Stimulated activated memory B cell treated with anti-CD40 and anti-IgM and Interleukin-4, amounts not matched to agents 10 μg/mL and 1 μg/mL and 100 μg/mL, for 72 hours (primary cell): ENCODE measurements around the gene SYT8.

ENCODE experiments used
- ATAC-seq: fragments of 150-1000 bp; cut with Tn5 transposase; 2 replicates; pipeline ENCODE4 v1.10.0; 2021
- H3K27ac Mint-ChIP-seq: one replicate; pipeline ENCODE4 v1.8.0; 2022; ENCODE audit warnings: mild to moderate bottlenecking, mixed read lengths
- H3K27me3 Mint-ChIP-seq: one replicate; pipeline ENCODE4 v1.8.0; 2022; ENCODE audit warnings: mixed read lengths
- H3K36me3 Mint-ChIP-seq: one replicate; pipeline ENCODE4 v1.8.0; 2022; ENCODE audit warnings: mixed read lengths
- H3K4me1 Mint-ChIP-seq: one replicate; pipeline ENCODE4 v1.8.0; 2022; ENCODE audit warnings: mixed read lengths
- H3K4me3 Mint-ChIP-seq: one replicate; pipeline ENCODE4 v1.8.0; 2022; ENCODE audit warnings: mild to moderate bottlenecking, moderate library complexity, mixed read lengths
- H3K9me3 Mint-ChIP-seq: one replicate; pipeline ENCODE4 v1.8.0; 2022; ENCODE audit warnings: mixed read lengths

The SYT8 gene

DNA sequence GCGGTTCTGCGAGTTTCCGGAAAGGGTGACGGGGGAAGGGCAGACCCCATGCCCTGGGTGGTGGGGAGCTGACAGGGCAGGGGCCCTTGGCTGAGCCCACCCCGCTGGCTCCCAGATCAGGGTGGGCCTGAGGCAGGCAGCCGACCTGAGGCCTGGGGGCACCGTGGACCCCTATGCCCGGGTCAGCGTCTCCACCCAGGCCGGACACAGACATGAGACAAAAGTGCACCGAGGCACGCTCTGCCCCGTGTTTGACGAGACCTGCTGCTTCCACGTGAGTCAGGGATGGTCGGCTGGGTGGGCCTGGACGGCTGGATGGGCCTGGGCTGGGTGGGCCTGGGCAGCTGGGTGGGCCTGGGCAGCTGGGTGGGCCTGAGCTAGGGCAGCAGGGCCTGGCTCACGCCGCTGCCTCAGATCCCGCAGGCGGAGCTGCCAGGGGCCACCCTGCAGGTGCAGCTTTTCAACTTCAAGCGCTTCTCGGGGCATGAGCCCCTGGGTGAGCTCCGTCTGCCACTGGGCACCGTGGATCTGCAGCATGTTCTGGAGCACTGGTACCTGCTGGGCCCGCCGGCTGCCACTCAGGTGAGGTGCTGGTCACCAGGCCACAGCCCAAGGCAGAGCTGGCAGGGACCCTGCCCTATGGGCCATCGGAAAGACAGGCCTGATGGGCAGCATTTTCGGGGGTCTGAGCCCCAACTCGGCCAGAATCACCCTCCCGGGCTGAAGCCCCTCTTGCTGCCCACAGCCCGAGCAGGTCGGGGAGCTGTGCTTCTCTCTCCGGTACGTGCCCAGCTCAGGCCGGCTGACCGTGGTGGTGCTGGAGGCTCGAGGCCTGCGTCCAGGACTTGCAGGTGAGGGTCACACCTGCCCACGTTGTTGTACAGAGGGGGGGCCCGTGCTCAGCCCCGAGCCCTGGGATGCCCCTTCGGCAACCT lies 1.5 kb downstream of the SYT8 start:
- no peak overlapping the region for H3K27ac Mint-ChIP-seq
- no peaks in the 10 kb centered on the region for H3K9me3 Mint-ChIP-seq
- peaks cover 33% of the 10 kb centered on the region for H3K4me1 Mint-ChIP-seq
- H3K27me3 Mint-ChIP-seq: peaks cover 31% of the 10 kb centered on the region
- no peaks in the 10 kb centered on the region for H3K36me3 Mint-ChIP-seq
- H3K4me3 Mint-ChIP-seq: no peak overlapping the region
- ATAC-seq: no peak

- H3K4me3 Mint-ChIP-seq: no peak overlapping the region
- no peaks in the 10 kb centered on the region for H3K9me3 Mint-ChIP-seq
- peaks cover 30% of the 10 kb centered on the region for H3K4me1 Mint-ChIP-seq
- peak overlapping the region; percentile 24 for H3K27ac Mint-ChIP-seq
- peak; percentile 75 for ATAC-seq
- no peaks in the 10 kb centered on the region for H3K36me3 Mint-ChIP-seq
- peaks cover 20% of the 10 kb centered on the region for H3K27me3 Mint-ChIP-seq
These were observed 2.6 kb downstream of the SYT8 start for GRCh38 chr11:1837171-1838076.

DNA sequence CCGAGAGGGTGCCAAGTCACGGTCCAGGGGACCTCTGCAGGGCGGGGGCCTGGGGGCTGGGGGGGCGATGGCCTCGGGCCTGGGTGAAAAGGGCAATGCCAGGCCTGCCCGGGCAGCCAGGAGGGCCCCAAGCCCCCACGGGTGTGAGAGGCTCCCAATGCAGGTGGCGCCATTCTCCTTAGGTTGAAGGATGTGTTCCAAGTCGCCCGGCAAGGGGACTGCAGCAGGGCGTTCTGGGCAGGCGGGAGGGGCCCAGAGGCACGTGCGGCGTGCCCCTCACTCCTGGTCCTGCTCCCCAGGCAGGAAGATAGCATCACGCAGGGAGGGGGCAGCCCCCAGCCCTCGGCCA lies 3.3 kb downstream of the SYT8 start:
- H3K36me3 Mint-ChIP-seq: no peaks in the 10 kb centered on the region
- no peak overlapping the region for H3K4me3 Mint-ChIP-seq
- H3K27ac Mint-ChIP-seq: peak overlapping the region; percentile 24
- H3K9me3 Mint-ChIP-seq: no peaks in the 10 kb centered on the region
- H3K27me3 Mint-ChIP-seq: peaks cover 18% of the 10 kb centered on the region
- H3K4me1 Mint-ChIP-seq: peaks cover 34% of the 10 kb centered on the region
- peak; percentile 7 for ATAC-seq

- H3K27ac Mint-ChIP-seq: peak within 1 kb of the TSS; percentile 86
- H3K4me1 Mint-ChIP-seq: peaks cover 40% of the 10 kb centered on the region
- peak within 1 kb of the TSS; percentile 66 for H3K4me3 Mint-ChIP-seq
- H3K27me3 Mint-ChIP-seq: peaks cover 12% of the 10 kb centered on the region
- no peaks in the 10 kb centered on the region for H3K36me3 Mint-ChIP-seq
- ATAC-seq: no peak
- no peaks in the 10 kb centered on the region for H3K9me3 Mint-ChIP-seq
These were observed 3.8 kb downstream of the SYT8 start, which contains the start of gene TNNI2 for GRCh38 chr11:1838426-1839144. TSS of gene TNNI2 (plus strand) at chr11:1838981. CDS start at chr11:1839697, 716 bp downstream.

GRCh38 chr11:1839204-1839923 lies 4.6 kb downstream of the SYT8 start:
- Mint-ChIP-seq H3K36me3 (no peaks in the 10 kb centered on the region), H3K4me1 (peaks cover 47% of the 10 kb centered on the region), H3K27me3 (peaks cover 4% of the 10 kb centered on the region), H3K4me3 (peak overlapping the region; percentile 66), H3K27ac (peak overlapping the region; percentile 86), H3K9me3 (no peaks in the 10 kb centered on the region)
- peak; percentile 1 for ATAC-seq

GRCh38 chr11:1839924-1840779 lies 5.4 kb downstream of the SYT8 start:
- Mint-ChIP-seq H3K4me1 (peaks cover 55% of the 10 kb centered on the region), H3K27ac (peak overlapping the region; percentile 86), H3K9me3 (no peaks in the 10 kb centered on the region), H3K27me3 (no peaks in the 10 kb centered on the region), H3K36me3 (no peaks in the 10 kb centered on the region), H3K4me3 (peak overlapping the region; percentile 66)
- peak; percentile 79 for ATAC-seq

GRCh38 chr11:1840780-1841480 lies 6.1 kb downstream of the SYT8 start:
- Mint-ChIP-seq H3K4me3 (peak overlapping the region; percentile 49), H3K4me1 (peaks cover 63% of the 10 kb centered on the region), H3K27ac (peak overlapping the region; percentile 86), H3K27me3 (no peaks in the 10 kb centered on the region), H3K36me3 (no peaks in the 10 kb centered on the region), H3K9me3 (no peaks in the 10 kb centered on the region)
- no peak for ATAC-seq

- H3K36me3 Mint-ChIP-seq: no peaks in the 10 kb centered on the region
- no peaks in the 10 kb centered on the region for H3K27me3 Mint-ChIP-seq
- H3K4me3 Mint-ChIP-seq: no peak overlapping the region
- ATAC-seq: no peak
- H3K27ac Mint-ChIP-seq: no peak overlapping the region
- no peaks in the 10 kb centered on the region for H3K9me3 Mint-ChIP-seq
- H3K4me1 Mint-ChIP-seq: peaks cover 70% of the 10 kb centered on the region
These were observed 6.8 kb downstream of the SYT8 start for GRCh38 chr11:1841511-1842148.

DNA sequence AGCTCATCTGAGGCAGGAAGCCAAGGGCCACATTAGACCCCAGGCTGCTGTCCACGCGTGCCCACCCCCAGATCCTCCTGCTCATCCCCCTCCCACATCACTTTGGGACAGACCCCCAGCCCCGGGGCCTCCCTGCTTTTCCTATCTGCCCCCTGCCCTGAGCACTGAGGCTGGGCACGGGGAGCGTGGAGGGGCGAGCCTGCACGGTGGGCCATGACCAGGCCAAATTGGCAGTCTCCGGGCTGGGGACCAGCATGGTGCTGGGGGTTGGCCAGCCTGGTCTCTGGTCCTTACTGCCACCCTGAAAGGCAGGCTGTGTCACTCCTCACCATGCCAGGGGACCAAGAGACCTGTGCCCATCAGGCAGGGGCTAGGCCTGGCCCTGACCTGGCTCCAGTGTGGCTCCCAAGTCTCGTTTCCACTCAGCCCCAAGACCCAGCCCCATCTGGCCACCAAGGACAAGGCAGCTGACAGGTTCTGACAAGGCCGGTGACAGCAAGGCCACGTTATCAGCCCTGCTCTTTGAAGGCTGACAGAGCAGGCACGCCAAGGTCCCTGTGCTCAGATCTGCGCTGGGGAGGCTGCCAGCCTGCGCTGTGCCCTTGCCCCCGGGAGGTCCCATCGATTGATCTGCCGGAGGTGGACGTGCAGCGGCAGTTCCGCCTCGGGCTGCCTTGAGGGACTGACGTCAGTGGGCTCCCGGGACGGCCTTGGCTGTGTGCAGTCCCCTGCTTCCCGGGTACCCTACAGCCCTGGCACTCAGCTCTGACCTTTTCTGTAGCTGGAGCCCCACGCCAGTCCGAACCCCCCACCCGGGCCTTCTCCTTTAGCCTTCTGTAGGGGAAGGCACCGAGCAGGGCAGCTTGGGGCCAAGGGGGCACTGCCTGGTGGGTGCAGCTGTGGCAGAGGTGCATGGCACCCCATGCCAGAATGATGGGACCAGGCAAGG lies 7.6 kb downstream of the SYT8 start:
- no peak for ATAC-seq
- Mint-ChIP-seq H3K27me3 (no peaks in the 10 kb centered on the region), H3K27ac (peak overlapping the region; percentile 75), H3K4me3 (no peak overlapping the region), H3K36me3 (no peaks in the 10 kb centered on the region), H3K4me1 (peaks cover 76% of the 10 kb centered on the region), H3K9me3 (no peaks in the 10 kb centered on the region)

DNA sequence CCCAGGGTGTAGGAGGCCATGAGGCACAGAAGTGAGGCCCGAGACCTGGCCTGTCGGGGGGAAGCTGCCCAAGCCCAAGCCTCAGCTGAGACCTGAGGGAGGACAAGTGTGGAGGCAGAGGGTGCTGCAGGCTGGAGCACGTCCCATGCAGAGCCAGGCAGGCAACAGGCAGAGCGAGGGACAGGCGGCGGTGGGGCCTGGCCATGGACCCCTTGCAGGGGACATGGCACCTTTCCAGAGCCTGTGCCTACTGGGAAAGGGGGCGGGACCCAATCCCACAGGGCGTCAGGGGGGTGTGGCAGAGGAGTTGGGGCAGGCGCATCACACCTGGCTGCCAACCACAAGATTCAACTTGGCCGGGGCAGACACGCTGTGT lies 8.3 kb downstream of the SYT8 start:
- H3K4me1 Mint-ChIP-seq: peaks cover 78% of the 10 kb centered on the region
- H3K27ac Mint-ChIP-seq: peak overlapping the region; percentile 75
- H3K27me3 Mint-ChIP-seq: no peaks in the 10 kb centered on the region
- ATAC-seq: no peak
- no peak overlapping the region for H3K4me3 Mint-ChIP-seq
- no peaks in the 10 kb centered on the region for H3K9me3 Mint-ChIP-seq
- H3K36me3 Mint-ChIP-seq: no peaks in the 10 kb centered on the region

- H3K9me3 Mint-ChIP-seq: no peaks in the 10 kb centered on the region
- peak overlapping the region; percentile 61 for H3K4me3 Mint-ChIP-seq
- H3K36me3 Mint-ChIP-seq: no peaks in the 10 kb centered on the region
- H3K27me3 Mint-ChIP-seq: no peaks in the 10 kb centered on the region
- peaks cover 85% of the 10 kb centered on the region for H3K4me1 Mint-ChIP-seq
- peak overlapping the region; percentile 75 for H3K27ac Mint-ChIP-seq
- ATAC-seq: no peak
These were observed 9.0 kb downstream of the SYT8 start for GRCh38 chr11:1843796-1844195.
